Left lung (tissue), 10 donors: ENCODE measurements around the gene POT1. TPM values are rescaled to one million over a fixed set of nuclear protein-coding genes. Genes with fewer than 3 reads are reported as not detected.

ENCODE experiments used
- ATAC-seq: fragments of 200-7000 bp; cut with Tn5 transposase; one replicate; pipeline ENCODE4 v1.9.1; 2020; ENCODE audit warnings: moderate library complexity
- DNase-seq, 4 donors: peaks; one replicate each; pipeline ENCODE4 v3.0.0-alpha.2; 2013 to 2020
- H3K27ac ChIP-seq, 2 donors: fragments of 200-600 bp; sonication (generic) in 1 of 2; one replicate each; pipeline versions ENCODE4 v1.5.0 to v1.8.0; 2020 to 2021
- H3K27me3 ChIP-seq, 2 donors: fragments of 200-600 bp; sonication (generic) in 1 of 2; one replicate each; pipeline versions ENCODE4 v1.5.0 to v1.8.0; 2020 to 2021
- H3K36me3 ChIP-seq, 2 donors: fragments of 200-600 bp; sonication (generic) in 1 of 2; one replicate each; pipeline versions ENCODE4 v1.5.0 to v1.8.0; 2020 to 2021
- H3K4me1 ChIP-seq, 2 donors: fragments of 200-600 bp; one replicate each; pipeline ENCODE4 v1.8.0; 2021
- H3K4me3 ChIP-seq, 2 donors: fragments of 200-600 bp; sonication (generic) in 1 of 2; one replicate each; pipeline versions ENCODE4 v1.5.0 to v1.8.0; 2020 to 2021; ENCODE audit warnings: mild to moderate bottlenecking in 1 of 2
- H3K9me3 ChIP-seq, 2 donors: fragments of 200-600 bp; sonication (generic) in 1 of 2; one replicate each; pipeline versions ENCODE4 v1.5.0 to v1.8.0; 2020 to 2021
- intact Hi-C, 2 donors: fragments of 100-400 bp; cut with DNase I; formaldehyde crosslinking; loops; one replicate each; pipeline versions ENCODE4 v1.11.2 to v1.14.2; 2022
- polyA plus RNA-seq, 6 donors: library from polyadenylated mRNA; unstranded; fragments of 120-200 nt; gene quantifications; one replicate each; pipeline ENCODE4 v1.2.1, GENCODE V29; 2013; ENCODE audit not compliant: insufficient read length in 6 of 6
- total RNA-seq, 2 donors: library from RNA; stranded (reverse); fragmentation: NEBNext Ultra II Directional; extraction: Animal tissue kit (Norgen Biotek cat#: 25700); gene quantifications; one replicate each; pipeline ENCODE4 v1.2.1, GENCODE V29; 2021
- TF ChIP-seq, protein P1 (sequence below), 2 donors: fragments of 200-600 bp; sonication (generic) in 1 of 2; IDR thresholded peaks; one replicate each; pipeline versions ENCODE4 v1.5.0 to v1.8.0; 2021; ENCODE audit warnings: antibody characterized with exemption in 2 of 2
- donor health status: DM: no; HTN: yes; CAD: no.
- donor health status: DM: no; HTN: no; CAD: no.

Gene POT1
- total and polyA plus RNA-seq, 8 donors, result 16.2 to 55.4 (median 39.6) TPM

- intact Hi-C loops, result no loop called here
- H3K4me3 ChIP-seq, result no peak overlapping the region
- H3K27me3 ChIP-seq, result no peaks in the 10 kb centered on the region
- no peaks in the 10 kb centered on the region for H3K9me3 ChIP-seq
- H3K27ac ChIP-seq, result no peak overlapping the region
- ATAC-seq (no peak), DNase-seq (no peak)
- no peaks in the 10 kb centered on the region for H3K4me1 ChIP-seq
- TF ChIP-seq, protein P1, sequence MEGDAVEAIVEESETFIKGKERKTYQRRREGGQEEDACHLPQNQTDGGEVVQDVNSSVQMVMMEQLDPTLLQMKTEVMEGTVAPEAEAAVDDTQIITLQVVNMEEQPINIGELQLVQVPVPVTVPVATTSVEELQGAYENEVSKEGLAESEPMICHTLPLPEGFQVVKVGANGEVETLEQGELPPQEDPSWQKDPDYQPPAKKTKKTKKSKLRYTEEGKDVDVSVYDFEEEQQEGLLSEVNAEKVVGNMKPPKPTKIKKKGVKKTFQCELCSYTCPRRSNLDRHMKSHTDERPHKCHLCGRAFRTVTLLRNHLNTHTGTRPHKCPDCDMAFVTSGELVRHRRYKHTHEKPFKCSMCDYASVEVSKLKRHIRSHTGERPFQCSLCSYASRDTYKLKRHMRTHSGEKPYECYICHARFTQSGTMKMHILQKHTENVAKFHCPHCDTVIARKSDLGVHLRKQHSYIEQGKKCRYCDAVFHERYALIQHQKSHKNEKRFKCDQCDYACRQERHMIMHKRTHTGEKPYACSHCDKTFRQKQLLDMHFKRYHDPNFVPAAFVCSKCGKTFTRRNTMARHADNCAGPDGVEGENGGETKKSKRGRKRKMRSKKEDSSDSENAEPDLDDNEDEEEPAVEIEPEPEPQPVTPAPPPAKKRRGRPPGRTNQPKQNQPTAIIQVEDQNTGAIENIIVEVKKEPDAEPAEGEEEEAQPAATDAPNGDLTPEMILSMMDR (IDR thresholded peaks at IDR 0.05), result no peak
- H3K36me3 ChIP-seq, result peaks cover 0 to 5% of the 10 kb centered on the region in 2 donors
Measured at GRCh38 chr7:124915242-124915641, 14.4 kb downstream of the POT1 start.

DNA sequence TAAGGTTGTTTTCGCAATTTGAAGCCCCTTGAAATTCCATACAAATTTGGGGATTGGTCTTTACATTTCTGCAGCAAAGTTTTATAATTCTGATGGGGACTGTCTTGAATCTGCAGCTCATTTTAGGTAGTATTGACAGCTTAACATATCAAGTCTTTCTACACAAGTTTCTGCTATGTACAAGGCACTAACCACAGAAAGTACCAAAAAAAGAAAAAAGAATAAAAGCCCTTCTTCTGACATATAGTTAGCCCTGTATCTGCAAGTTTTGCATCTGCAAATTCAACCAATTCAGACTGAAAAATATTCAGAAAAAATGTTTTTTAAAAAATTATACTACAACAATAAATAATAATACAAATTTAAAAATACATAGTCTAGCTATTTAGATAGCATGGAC lies 15.3 kb downstream of the POT1 start:
- TF ChIP-seq, protein P1 (IDR thresholded peaks at IDR 0.05), result no peak
- Histone ChIP-seq H3K27ac (no peak overlapping the region), H3K36me3 (peaks cover 0 to 5% of the 10 kb centered on the region in 2 donors), H3K27me3 (no peaks in the 10 kb centered on the region), H3K4me3 (no peak overlapping the region), H3K4me1 (no peaks in the 10 kb centered on the region), H3K9me3 (no peaks in the 10 kb centered on the region)
- DNase-seq (no peak), ATAC-seq (no peak)
- intact Hi-C loops, result no loop called here

GRCh38 chr7:124912972-124913371 lies 16.7 kb downstream of the POT1 start:
- intact Hi-C loops, result no loop called here
- no peaks in the 10 kb centered on the region for H3K27me3 ChIP-seq
- no peak for ATAC-seq

GRCh38 chr7:124909808-124910207 lies 19.8 kb downstream of the POT1 start:
- TF ChIP-seq, protein P1 (IDR thresholded peaks at IDR 0.05), result no peak
- H3K27ac ChIP-seq, result no peak overlapping the region
- no peaks in the 10 kb centered on the region for H3K27me3 ChIP-seq
- no peaks in the 10 kb centered on the region for H3K9me3 ChIP-seq
- intact Hi-C loops, result no loop called here
- no peaks in the 10 kb centered on the region for H3K4me1 ChIP-seq
- H3K36me3 ChIP-seq, result peaks cover 0 to 5% of the 10 kb centered on the region in 2 donors
- no peak overlapping the region for H3K4me3 ChIP-seq
- DNase-seq (no peak), ATAC-seq (no peak)

More at GRCh38 chr7:124912972-124913371, 16.7 kb downstream of the POT1 start:
- Histone ChIP-seq H3K36me3 (peaks cover 0 to 5% of the 10 kb centered on the region in 2 donors), H3K27ac (no peak overlapping the region), H3K9me3 (no peaks in the 10 kb centered on the region), H3K4me1 (no peaks in the 10 kb centered on the region), H3K4me3 (no peak overlapping the region)
- TF ChIP-seq, protein P1 (IDR thresholded peaks at IDR 0.05), result no peak
- DNase-seq, result no peak

- Histone ChIP-seq H3K9me3 (no peaks in the 10 kb centered on the region), H3K27ac (no peak overlapping the region), H3K4me1 (no peaks in the 10 kb centered on the region), H3K36me3 (peaks cover 0 to under 1% of the 10 kb centered on the region in 2 donors), H3K4me3 (no peak overlapping the region), H3K27me3 (no peaks in the 10 kb centered on the region)
- no peak for DNase-seq
- ATAC-seq, result no peak
- TF ChIP-seq, protein P1 (IDR thresholded peaks at IDR 0.05), result no peak
- intact Hi-C loops, result no loop called here
Measured at GRCh38 chr7:124908259-124908658, 21.4 kb downstream of the POT1 start.
